SH-SY5Y (cell line): ENCODE results near the gene MOAP1.

Experiments
- GATA2 ChIP-seq: IDR thresholded peaks from 2 replicates; pipeline ENCODE4 v1.6.1; 2011; ENCODE audit warnings: mild to moderate bottlenecking, low read depth, low read length
- GATA3 ChIP-seq: IDR thresholded peaks from 2 replicates; pipeline ENCODE4 v1.6.1; 2011; ENCODE audit warnings: low read depth, mild to moderate bottlenecking, low read length, moderate library complexity

Gene MOAP1

DNA sequence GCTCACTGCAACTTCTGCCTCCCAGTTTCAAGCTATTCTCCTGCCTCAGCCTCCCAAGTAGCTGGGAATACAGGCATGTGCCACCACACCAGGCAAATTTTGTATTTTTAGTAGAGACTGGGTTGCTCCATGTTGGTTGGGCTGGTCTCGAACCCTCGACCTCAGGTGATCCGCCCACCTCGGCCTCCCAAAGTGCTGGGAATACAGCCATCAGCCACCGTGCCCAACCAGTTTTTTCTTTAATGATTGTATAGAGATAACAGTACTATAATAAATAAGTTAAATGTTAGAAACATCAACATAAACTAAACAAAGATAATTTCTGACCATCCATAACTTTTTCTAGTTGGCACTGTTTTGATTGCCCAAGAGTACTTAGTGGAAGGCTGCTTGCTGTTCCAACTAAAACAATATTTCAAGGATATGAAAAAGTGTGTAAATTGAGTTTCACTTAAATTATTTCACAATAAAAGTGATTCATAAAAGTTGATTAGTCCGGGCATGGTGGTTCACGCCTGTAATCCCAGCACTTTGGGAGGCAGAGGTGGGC is 16.5 kb upstream of the MOAP1 start:
- TF ChIP-seq GATA3 (no peak), GATA2 (no peak)

DNA sequence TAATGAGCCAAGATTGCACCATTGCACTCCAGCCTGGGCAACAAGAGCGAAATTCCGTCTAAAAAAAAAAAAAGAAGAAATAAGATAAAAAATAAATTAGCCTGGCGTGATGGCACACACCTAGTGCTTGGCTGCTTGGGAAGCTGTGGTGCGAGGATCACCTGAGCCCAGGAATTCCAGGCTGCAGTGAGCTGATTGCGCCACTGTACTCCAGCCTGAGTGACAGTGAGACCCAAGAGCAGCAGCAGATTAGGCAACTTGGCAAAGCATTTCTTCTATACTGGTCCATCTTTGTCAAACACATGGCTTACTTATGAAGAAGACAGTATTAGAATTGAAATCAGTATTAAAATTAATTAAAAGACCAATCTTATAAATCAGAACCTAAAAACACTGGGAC is 15.9 kb upstream of the MOAP1 start:
- TF ChIP-seq GATA2 (no peak), GATA3 (no peak)

DNA sequence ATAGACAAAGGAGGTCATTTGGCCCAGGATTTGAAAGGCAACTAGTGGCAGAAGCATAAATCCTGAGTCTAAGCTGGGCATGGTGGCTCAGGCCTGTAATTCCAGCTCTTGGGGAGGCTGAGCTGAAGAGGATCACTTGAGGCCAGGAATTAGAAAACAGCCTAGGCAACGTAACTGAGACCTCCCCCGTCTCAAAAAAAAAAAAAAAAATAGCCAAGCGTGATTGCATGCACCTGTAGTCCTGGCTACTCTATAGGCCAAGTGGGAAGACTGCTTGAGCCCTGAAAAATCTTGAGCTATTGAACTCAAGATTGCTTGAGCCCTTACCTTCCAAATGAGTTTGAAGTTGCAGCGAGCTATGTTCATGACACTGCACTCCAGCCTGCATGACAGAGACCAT is 14.3 kb upstream of the MOAP1 start:
- TF ChIP-seq GATA3 (no peak), GATA2 (no peak)

DNA sequence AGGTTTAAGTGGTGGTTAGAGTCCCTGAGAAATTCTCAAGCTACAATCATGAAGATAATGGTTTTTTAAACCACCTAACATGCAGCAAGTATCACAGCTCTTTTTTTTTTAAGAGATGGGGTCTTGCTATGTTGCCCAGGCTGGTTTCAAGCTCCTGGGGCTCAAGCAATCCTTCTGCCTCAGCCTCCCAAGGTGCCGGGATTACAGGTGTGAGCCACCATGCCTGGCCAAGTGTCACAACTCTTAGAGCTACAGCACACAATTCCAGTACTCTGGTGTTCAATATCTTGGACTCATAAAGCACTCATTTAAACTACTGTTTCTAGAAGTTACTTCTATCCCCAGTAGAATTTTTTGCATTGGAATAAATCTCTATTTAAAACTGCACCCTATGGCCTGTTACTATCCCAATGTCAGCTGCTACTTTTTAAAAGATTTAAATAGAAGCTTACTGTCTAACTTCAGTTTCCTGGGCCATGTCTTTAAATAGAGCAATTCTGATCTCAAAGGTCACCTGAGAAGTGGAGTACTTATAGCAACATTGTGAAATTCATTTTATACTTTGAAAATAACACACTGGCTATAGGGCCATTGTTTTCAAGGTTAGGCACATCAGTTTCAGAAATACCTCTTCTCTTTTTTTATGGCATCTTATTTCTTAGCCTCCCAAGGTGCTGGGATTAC is 10.8 kb upstream of the MOAP1 start:
- TF ChIP-seq GATA2 = no peak
- TF ChIP-seq GATA3 = no peak

DNA sequence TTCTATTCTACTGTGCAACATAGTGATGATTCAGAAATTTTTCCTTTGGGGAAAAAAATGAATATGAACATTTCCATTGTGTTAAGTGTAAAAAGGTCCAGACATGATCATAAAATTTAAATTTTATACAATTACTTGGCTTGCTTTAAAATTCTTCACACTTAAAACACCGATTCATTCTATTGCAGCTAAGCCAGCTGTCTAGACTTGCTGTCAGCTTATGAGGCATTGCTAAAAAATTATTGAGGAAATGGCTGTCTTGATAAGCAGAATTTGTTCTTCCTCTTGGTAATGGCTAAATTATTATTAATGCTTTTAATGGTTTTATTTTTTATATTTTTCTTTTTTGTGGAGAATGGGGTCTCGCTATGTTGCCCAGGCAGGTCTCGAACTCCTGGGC is 2.3 kb upstream of the MOAP1 start:
- TF ChIP-seq GATA3 (no peak), GATA2 (no peak)

DNA sequence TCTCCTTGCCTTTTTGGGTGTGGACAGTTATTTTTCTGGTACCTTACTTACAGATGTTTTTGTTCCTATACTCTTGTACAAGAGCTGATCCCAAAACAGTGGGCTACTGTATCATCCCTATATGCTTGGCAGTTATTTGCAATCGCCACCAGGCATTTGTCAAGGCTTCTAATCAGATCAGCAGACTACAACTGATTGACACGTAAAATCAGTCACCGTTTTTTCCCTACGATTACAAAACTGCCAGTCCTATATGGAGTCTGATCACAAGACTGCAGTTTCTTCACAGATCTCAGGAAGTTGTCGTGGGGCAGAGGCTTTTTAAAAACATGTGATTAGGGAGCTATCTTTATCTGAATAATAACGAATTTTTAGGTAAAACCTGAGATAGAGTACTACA is 1.8 kb upstream of the MOAP1 start:
- TF ChIP-seq GATA2 (no peak), GATA3 (no peak)

DNA sequence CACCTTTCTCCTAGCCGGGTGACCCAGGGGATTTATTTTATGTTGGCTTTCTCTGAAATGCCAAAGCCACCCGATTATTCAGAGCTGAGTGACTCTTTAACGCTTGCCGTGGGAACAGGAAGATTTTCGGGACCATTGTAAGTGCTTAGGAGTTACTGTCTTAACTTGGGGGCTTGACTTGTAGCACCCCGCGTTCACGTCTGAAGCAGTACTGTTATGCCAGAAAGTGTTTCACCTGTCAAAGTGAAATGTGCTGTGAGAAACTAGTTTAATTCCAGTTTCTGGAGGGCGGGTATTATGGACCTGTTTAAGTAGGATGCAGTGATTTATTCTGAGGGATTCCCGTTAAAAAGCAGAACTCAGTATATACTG is 638 bp upstream of the MOAP1 start:
- TF ChIP-seq GATA2 = no peak
- no peak for TF ChIP-seq GATA3

DNA sequence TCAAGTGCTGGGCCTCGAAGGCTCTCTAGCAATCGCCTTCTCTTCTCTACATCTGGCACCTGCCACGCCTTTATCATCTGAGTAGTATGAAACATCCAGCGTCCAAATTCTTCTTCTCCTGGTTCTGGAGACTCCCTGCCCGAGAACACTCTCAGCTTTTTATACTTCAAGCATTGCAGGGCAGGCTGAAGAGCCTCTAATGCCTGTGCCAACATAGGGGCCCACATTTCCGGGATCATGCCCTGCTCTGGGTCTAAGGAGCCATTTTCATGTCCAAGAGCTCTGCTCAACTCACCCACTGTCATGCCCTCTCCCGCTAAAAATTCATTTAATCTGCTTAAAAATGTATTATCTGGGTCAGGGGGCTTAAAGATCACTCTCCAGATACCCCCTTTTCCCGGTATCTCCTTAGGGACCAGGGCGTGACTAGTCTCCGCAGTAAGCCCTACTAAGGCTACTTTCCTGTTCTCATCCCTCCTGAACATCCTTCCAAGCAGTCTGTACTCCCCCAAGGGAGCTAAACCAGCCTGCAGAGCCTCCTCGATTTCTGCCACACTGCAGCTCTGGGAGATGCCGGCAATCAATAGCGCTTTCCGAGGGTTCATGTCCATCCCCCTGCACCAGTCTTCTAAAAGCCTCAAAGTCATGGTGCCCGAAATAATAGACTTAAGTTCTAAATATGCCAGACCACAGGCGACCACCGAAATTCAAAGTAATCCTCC is 940 bp downstream of the MOAP1 start:
- TF ChIP-seq GATA3 (no peak), GATA2 (no peak)

DNA sequence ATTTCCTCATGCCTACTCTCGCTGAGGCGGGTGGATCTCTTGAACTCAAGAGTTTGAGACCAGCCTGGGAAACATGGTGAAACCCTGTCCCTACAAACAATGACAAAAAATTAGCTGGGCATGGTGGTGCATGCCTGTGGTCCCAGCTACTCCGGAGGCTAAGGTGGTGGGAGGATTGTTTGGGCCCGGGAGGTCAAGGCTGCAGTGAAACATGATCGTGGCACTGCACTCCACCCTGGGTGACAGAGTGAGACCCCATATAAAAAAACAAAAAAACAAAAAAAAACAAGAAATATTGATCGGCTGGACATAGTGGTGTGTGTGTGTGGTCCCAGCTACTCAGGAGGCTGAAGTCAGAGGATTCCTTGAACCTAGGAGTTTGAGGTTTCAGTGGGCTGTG is 9.2 kb downstream of the MOAP1 start:
- TF ChIP-seq GATA2 = no peak
- TF ChIP-seq GATA3 = no peak

DNA sequence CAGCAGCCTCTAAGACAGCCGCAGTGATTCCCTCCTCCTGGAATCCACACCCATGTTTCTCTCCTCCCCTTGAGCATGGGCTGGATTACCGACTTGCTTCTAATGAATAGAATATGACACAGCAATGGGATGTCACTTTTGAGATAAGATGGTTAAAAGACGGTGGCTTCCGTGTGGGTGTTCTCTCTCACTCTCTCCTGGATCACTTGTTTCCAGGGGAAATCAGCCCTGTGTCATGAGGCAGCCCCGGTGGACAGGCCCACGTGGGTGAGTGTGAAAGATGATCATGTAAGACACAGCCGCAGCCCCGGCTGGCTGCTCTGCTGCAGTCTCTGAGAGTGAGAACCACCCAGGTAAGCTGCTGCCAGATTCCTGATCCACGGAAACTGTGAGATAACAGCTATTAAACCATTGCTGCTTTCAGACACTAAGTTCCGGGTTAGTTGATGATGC is 10.7 kb downstream of the MOAP1 start:
- TF ChIP-seq GATA2 (no peak), GATA3 (no peak)

DNA sequence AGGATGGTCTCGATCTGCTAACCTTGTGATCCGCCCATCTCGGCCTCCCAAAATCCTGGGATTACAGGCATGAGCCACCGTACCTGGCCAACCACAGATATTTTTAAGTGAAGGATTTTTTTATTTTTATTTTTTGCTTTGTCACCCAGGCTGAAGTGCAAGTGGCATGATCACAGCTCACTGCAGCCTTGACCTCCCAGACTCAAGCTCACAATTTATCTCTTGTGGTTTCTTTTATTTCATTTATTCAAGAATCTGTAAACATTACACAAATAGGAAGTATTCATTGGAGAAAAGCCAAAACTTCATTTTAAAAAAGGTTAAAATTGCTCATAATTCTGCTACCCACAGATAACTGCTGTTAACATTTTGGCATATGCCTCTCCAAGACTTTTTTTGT is 13.3 kb downstream of the MOAP1 start:
- TF ChIP-seq GATA3 (no peak), GATA2 (no peak)

DNA sequence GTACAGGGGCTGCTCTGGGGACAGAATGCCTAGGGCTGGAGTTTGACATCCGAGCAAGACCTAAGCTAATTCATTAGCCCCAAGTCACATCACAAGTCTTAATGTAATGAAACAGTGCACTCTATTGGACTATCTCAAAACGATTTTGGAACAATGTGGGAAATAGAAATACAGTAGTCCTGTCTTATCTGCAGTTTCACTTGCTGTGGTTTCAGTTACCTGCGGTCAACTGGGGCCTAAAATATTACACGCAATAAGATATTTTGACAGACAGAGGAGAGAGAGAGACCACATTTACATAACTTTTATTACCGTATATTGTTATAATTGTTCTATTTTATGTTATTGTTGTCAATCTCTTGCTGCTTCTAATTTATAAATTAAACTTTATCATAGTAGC is 21.1 kb downstream of the MOAP1 start:
- TF ChIP-seq GATA3 (no peak), GATA2 (no peak)

DNA sequence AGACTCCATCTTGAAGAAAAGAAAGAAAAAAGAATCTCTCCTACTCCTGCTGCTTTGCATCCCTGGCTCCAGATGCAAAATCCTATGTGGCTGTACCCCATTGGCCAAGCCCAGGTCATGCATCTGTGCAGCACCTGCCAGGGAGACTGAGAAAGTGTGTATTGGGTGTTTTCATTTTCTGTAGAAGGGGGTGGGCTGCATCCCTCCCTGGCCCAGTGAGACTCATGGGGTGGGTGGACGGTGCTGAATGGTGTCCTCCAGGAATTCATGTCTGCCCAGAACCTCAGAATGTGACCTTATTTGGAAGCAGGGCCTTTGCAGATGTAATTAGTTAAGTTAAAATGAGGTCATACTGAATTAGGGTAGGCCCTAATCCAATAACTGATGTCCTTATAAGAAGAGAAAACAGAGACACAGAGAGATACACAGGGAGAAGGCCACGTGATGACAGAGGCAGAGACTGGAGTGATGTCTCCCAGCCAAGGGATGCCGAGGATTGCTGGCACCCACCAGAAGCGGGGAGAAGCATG is 23.2 kb downstream of the MOAP1 start:
- TF ChIP-seq GATA2 (no peak), GATA3 (no peak)

DNA sequence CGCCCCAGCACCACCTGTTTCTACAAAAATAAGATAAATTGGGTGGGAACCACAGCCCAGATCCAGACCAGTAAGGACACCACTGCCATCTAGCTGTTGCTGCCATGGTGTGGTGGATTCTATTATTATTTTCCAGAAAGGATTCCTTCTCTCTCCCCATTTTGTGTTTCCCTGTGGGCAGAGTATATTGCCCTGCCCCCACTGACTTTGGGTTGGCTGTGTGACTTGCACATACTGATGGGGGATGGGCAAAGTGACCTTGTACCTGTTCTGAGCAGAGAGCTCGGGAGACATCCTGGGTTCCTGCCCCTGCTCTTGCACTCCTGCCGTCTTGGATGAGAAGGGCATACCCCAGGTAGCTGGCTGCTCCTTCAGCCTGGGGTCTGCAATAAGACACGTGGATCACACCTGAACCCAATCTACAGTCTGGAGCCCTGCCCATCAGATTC is 24.3 kb downstream of the MOAP1 start:
- TF ChIP-seq GATA3 (no peak), GATA2 (no peak)
